ENCODE measurements around the gene ANO10.

ANO10 gene

GRCh38 chr3:43366481-43366880, 255.3 kb downstream of the ANO10 start:
- Histone ChIP-seq H3K4me1 (ENCODE audit: insufficient read depth, low read length) (no peaks in the 10 kb centered on the region), H4K20me1 (ENCODE audit: insufficient read depth, low read length) (no peaks in the 10 kb centered on the region), H2AFZ (ENCODE audit: low read depth, low read length) (no peak overlapping the region), H3K36me3 (ENCODE audit: insufficient read depth, low read length) (no peaks in the 10 kb centered on the region), H3K79me2 (ENCODE audit: insufficient read depth, low read length) (no peaks in the 10 kb centered on the region), H3K4me3 (ENCODE audit: low read depth in 1 of 2, low read length in 2 of 2) (no peak overlapping the region), H3K27ac (ENCODE audit: low read length) (no peak overlapping the region), H3K4me2 (ENCODE audit: insufficient read depth, low read length) (no peak overlapping the region), H3K9ac (ENCODE audit: low read depth, low read length) (no peak overlapping the region), H3K27me3 (ENCODE audit: insufficient read depth, low read length, poor library complexity) (no peaks in the 10 kb centered on the region), H3K9me3 (ENCODE audit: insufficient read depth, low read length, severe bottlenecking) (no peaks in the 10 kb centered on the region)
- ATAC-seq (ENCODE audit: insufficient read depth, low read depth), result no peak
- no peak for TF ChIP-seq EZH2 (IDR thresholded peaks at IDR 0.05; ENCODE audit: borderline replicate concordance, low read depth, low read length, severe bottlenecking)
- no peak for TF ChIP-seq CTCF (IDR thresholded peaks at IDR 0.05; ENCODE audit: borderline replicate concordance, extremely low read depth, low read length, poor library complexity, severe bottlenecking)
- no peak for DNase-seq

- Histone ChIP-seq H3K4me2 (ENCODE audit: insufficient read depth, low read length) (no peak overlapping the region), H4K20me1 (ENCODE audit: insufficient read depth, low read length) (no peaks in the 10 kb centered on the region), H3K9ac (ENCODE audit: low read depth, low read length) (no peak overlapping the region), H3K36me3 (ENCODE audit: insufficient read depth, low read length) (no peaks in the 10 kb centered on the region), H3K79me2 (ENCODE audit: insufficient read depth, low read length) (no peaks in the 10 kb centered on the region), H3K9me3 (ENCODE audit: insufficient read depth, low read length, severe bottlenecking) (no peaks in the 10 kb centered on the region), H3K27me3 (ENCODE audit: insufficient read depth, low read length, poor library complexity) (no peaks in the 10 kb centered on the region), H3K4me1 (ENCODE audit: insufficient read depth, low read length) (no peaks in the 10 kb centered on the region), H3K27ac (ENCODE audit: low read length) (no peak overlapping the region), H2AFZ (ENCODE audit: low read depth, low read length) (no peak overlapping the region), H3K4me3 (ENCODE audit: low read depth in 1 of 2, low read length in 2 of 2) (no peak overlapping the region)
- no peak for TF ChIP-seq CTCF (IDR thresholded peaks at IDR 0.05; ENCODE audit: borderline replicate concordance, extremely low read depth, low read length, poor library complexity, severe bottlenecking)
- TF ChIP-seq EZH2 (IDR thresholded peaks at IDR 0.05; ENCODE audit: borderline replicate concordance, low read depth, low read length, severe bottlenecking), result no peak
- DNase-seq (no peak), ATAC-seq (ENCODE audit: insufficient read depth, low read depth) (no peak)
These were observed 256.1 kb downstream of the ANO10 start for GRCh38 chr3:43365601-43366305.

GRCh38 chr3:43364926-43365325, 256.9 kb downstream of the ANO10 start:
- Histone ChIP-seq H3K9me3 (ENCODE audit: insufficient read depth, low read length, severe bottlenecking) (no peaks in the 10 kb centered on the region), H3K36me3 (ENCODE audit: insufficient read depth, low read length) (no peaks in the 10 kb centered on the region), H3K79me2 (ENCODE audit: insufficient read depth, low read length) (no peaks in the 10 kb centered on the region), H2AFZ (ENCODE audit: low read depth, low read length) (no peak overlapping the region), H3K27ac (ENCODE audit: low read length) (no peak overlapping the region), H3K27me3 (ENCODE audit: insufficient read depth, low read length, poor library complexity) (no peaks in the 10 kb centered on the region), H3K9ac (ENCODE audit: low read depth, low read length) (no peak overlapping the region), H4K20me1 (ENCODE audit: insufficient read depth, low read length) (no peaks in the 10 kb centered on the region), H3K4me2 (ENCODE audit: insufficient read depth, low read length) (no peak overlapping the region), H3K4me3 (ENCODE audit: low read depth in 1 of 2, low read length in 2 of 2) (no peak overlapping the region), H3K4me1 (ENCODE audit: insufficient read depth, low read length) (no peaks in the 10 kb centered on the region)
- no peak for DNase-seq
- ATAC-seq (ENCODE audit: insufficient read depth, low read depth), result no peak
- TF ChIP-seq CTCF (IDR thresholded peaks at IDR 0.05; ENCODE audit: borderline replicate concordance, extremely low read depth, low read length, poor library complexity, severe bottlenecking) (no peak), EZH2 (IDR thresholded peaks at IDR 0.05; ENCODE audit: borderline replicate concordance, low read depth, low read length, severe bottlenecking) (no peak)

All from DND-41 (cell line).